ENCODE measurements around the gene SDK1. TPM values are rescaled to one million over a fixed set of nuclear protein-coding genes. Genes with fewer than 3 reads are reported as not detected.

The SDK1 gene
- total and polyA plus RNA-seq, 2 donors (not counting 3 experiments of a cell fraction or from before 2014, with no cell fraction given) = 1.6 to 3.9 TPM

DNA sequence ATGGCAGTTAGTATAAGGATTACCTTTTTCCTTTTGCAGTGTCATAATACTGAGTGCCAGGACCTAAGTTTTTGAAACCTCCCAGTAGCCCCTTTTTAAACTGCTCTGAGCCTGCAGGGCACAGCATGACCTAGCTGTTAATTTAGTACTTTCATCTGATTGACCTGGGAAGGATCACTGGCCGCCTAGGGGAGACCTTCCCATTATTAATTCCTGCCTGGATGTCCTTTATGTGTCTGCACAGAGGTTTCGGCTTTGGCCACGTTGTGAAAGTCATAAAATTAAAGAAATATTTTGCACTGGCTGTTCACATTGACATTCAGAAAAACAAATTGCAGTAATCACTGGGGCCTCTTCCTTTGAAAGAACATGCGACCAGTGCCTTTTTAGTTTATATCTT, 290.2 kb downstream of the SDK1 start:
- CTCF ChIA-PET = interaction anchor here (0.9 kb wide), 1 partner anchor 888 kb away, joined by 3 read pairs; no protein-coding TSS in a partner anchor
- no peak for FAIRE-seq

More for the DNA sequence above, 290.2 kb downstream of the SDK1 start:
- Histone ChIP-seq H3K4me3 (replicated peaks in 1 of 3; ENCODE audit: insufficient read depth in 1 of 3, low read depth in 1 of 3, low read length in 3 of 3) (no peak overlapping the region), H3K4me2 (ENCODE audit: insufficient read depth, low read length) (no peak overlapping the region), H4K20me1 (replicated peaks; ENCODE audit: control insufficient read depth, extremely low read depth, insufficient read depth, low read length) (no peaks in the 10 kb centered on the region), H3K9me1 (replicated peaks; ENCODE audit: control insufficient read depth, extremely low read depth, insufficient read depth, low read length) (no peaks in the 10 kb centered on the region), H3K27me3 (ENCODE audit: control insufficient read depth in 2 of 2, insufficient read depth in 2 of 2, low read length in 2 of 2) (no peaks in the 10 kb centered on the region), H2AFZ (ENCODE audit: low read depth, low read length) (no peak overlapping the region), H3K27ac (ENCODE audit: insufficient read depth, low read depth, low read length) (no peak overlapping the region), H3K9ac (replicated peaks; ENCODE audit: extremely low read depth, insufficient read depth, low read length) (no peak overlapping the region), H3K9me3 (replicated peaks; ENCODE audit: control insufficient read depth, insufficient read depth, low read length) (no peaks in the 10 kb centered on the region), H3K4me1 (ENCODE audit: control insufficient read depth, extremely low read depth, insufficient read depth, low read length) (no peaks in the 10 kb centered on the region), H3K79me2 (ENCODE audit: control insufficient read depth, insufficient read depth, low read length) (no peaks in the 10 kb centered on the region), H3K36me3 (ENCODE audit: control insufficient read depth in 2 of 2, extremely low read depth in 1 of 2, insufficient read depth in 2 of 2, low read length in 2 of 2) (no peaks in the 10 kb centered on the region)
- intact Hi-C loops (cut with micrococcal nuclease) (no loop called here), dilution Hi-C loops (cut with MboI; ENCODE audit: extremely low pct_ligation_motif_present, low sequenced_read_pairs) (no loop called here)
- BruUV-seq (replicated peaks) = no TSS peak
- no peak for DNase-seq (ENCODE audit: low read depth, low spot score)
- TF ChIP-seq EZH2 (IDR thresholded peaks at IDR 0.05; ENCODE audit: borderline replicate concordance, low read depth, low read length, severe bottlenecking) (no peak), POLR2AphosphoS5 (IDR thresholded peaks at IDR 0.05; ENCODE audit: insufficient read depth, low read depth, low read length) (no peak), GATA2 (IDR thresholded peaks at IDR 0.05; ENCODE audit: insufficient read depth, insufficient read length, low read depth, low read length) (no peak), MYC (IDR thresholded peaks at IDR 0.05; ENCODE audit: low read depth, low read length) (no peak), JUN (IDR thresholded peaks at IDR 0.05; ENCODE audit: borderline replicate concordance, insufficient read depth, insufficient read length, low read depth) (no peak), FOS (IDR thresholded peaks at IDR 0.05; ENCODE audit: borderline replicate concordance, insufficient read depth, low read length) (no peak), POLR2A (IDR thresholded peaks at IDR 0.05; ENCODE audit: low read depth, low read length) (no peak)
- TF ChIP-seq, protein P1, sequence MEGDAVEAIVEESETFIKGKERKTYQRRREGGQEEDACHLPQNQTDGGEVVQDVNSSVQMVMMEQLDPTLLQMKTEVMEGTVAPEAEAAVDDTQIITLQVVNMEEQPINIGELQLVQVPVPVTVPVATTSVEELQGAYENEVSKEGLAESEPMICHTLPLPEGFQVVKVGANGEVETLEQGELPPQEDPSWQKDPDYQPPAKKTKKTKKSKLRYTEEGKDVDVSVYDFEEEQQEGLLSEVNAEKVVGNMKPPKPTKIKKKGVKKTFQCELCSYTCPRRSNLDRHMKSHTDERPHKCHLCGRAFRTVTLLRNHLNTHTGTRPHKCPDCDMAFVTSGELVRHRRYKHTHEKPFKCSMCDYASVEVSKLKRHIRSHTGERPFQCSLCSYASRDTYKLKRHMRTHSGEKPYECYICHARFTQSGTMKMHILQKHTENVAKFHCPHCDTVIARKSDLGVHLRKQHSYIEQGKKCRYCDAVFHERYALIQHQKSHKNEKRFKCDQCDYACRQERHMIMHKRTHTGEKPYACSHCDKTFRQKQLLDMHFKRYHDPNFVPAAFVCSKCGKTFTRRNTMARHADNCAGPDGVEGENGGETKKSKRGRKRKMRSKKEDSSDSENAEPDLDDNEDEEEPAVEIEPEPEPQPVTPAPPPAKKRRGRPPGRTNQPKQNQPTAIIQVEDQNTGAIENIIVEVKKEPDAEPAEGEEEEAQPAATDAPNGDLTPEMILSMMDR (IDR thresholded peaks at IDR 0.05; ENCODE audit: extremely low read depth in 1 of 2, insufficient read depth in 1 of 2, low read depth in 1 of 2, low read length in 2 of 2) = no peak
- TF ChIP-seq, protein P2, sequence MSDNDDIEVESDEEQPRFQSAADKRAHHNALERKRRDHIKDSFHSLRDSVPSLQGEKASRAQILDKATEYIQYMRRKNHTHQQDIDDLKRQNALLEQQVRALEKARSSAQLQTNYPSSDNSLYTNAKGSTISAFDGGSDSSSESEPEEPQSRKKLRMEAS (IDR thresholded peaks at IDR 0.05; ENCODE audit: insufficient read depth, insufficient read length) = no peak
- POLR2A ChIA-PET = no interaction called here

Measured in endothelial cell of umbilical vein (primary cell).